NCI-H2171 treated with DMSO at 0.1 percent for 48 hours (cell line): ENCODE data around the gene TMEM201.

Source experiments
- DNase-seq: peaks from one replicate; lab custom pipeline; 2025; lab: John Stamatoyannopoulos, UW

TMEM201 gene

DNA sequence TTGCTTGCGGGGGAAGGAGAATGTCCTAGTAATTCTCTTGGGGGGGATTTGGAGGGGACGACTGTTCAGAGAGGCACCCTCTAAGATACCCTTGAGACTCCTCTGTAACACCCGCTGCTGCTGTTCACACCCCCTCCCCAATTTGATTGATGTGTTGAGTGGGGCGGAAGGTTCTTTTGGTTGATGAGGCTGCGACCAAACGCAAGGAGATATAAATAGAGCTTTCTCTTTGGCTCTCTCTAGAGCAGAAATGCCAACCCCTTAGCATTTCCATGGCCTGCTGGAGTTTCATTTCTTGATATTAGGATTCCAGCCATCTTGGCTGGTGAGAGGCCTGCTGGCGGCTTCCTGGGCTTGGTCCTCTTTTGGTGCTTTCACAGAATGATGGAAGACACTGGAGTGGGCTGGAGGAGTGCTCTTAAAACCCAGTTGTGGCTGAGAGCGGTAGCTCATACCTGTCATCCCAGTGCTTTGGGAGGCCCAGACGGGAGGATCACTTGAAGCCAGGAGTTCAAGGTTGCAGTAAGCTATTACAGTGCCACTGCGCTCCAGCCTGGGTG lies 64.9 kb downstream of the TMEM201 start:
- DNase-seq, result no peak

- DNase-seq, result no peak
Observed at GRCh38 chr1:9654051-9654833, 65.5 kb downstream of the TMEM201 start.

GRCh38 chr1:9654834-9655723 lies 66.4 kb downstream of the TMEM201 start:
- DNase-seq, result peak; percentile 39

DNA sequence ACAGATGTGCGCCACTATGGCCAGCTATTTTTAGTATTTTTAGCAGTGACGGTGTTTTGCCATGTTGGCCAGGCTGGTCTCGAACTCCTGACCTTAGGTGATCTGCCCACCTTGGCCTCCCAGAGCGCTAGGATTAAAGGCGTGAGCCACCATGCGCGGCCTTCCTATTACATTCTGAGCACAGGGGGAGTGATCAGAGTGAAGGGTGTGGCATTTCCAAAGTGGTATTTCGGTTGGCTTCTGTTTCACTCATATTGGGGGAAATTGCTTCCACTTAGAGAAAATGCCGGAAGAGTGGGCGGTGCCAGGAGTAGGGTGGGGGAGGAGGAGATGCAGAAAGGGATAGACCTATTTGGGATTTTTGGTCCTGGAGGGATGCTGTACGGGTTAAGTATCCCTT lies 67.1 kb downstream of the TMEM201 start:
- DNase-seq, result no peak

DNA sequence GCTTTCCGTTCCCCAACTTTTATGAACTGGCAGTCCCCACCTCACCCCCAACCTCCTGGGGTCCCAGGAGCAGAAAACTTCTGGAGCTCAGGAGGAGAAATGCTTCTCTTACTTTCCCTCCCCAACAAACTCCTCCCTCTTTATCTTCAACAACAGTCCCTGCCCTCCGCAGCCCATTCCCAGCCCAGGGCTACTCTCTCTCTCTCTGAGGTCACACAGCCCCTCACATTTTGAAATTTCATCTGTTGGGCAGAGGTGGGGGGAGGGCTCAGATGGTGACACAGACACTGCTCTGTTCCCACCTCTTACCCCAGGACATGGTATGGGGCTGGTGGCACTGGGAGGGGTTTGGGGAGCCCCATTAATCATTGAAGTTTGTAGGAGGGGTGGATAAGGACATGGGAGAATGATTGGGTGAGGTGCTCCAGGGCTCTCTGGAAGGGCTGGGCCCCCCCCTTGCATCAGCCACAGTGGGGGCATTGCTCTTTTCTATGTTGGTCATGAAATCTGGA lies 68.9 kb downstream of the TMEM201 start:
- DNase-seq, result no peak

DNA sequence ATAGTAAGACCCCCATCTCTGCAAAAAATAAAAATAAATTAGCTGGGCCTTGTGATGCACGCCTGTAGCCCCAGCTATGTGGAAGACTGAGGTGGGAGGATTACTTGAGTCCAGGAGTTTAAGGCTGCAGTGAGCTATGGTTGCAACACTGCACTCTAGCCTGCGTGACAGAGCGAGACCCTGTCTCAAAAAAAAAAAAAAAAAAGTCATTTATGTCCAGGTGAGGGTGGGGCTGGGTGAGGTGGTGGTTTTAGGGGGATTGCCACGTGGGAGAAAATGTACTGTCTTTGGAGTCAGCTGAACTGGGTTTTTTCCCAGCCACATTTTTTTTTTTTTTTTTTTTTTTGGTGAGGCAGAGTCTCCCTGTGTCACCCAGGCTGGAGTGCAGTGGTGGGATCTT lies 69.5 kb downstream of the TMEM201 start:
- no peak for DNase-seq

GRCh38 chr1:9659328-9659727 lies 70.6 kb downstream of the TMEM201 start:
- no peak for DNase-seq

- no peak for DNase-seq
Observed at GRCh38 chr1:9663257-9663656, 74.5 kb downstream of the TMEM201 start.
